ENCODE measurements around the gene PTPRM. TPM values are rescaled to one million over a fixed set of nuclear protein-coding genes. Genes with fewer than 3 reads are reported as not detected.

PTPRM gene
- total and polyA plus RNA-seq, 2 of the 8 experiments (the other 6 are each of a cell fraction or from before 2014, with no cell fraction given) = 4.1 to 7.0 TPM

DNA sequence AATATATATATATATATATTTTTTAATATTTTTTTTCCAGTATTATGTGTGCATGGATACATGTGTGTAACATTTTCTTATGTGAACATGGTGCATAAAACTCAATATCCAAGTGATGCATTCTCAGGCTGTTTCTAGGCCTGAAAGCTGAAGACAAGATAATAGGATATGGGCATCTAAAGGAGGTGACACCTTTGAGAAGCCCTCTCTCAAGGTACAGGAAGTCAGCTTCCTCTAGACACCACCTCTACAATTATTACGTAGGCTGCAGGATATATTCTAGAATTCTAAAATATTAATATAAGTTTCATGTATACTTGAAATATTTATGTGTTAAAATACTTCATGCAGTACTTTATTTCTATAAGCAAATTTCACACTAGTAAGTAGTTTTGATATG is 327.5 kb downstream of the PTPRM start:
- H3K18ac ChIP-seq (ENCODE audit: extremely low read depth, low read length) = no peak overlapping the region
- no peak overlapping the region for H2AFZ ChIP-seq (ENCODE audit: low read length)
- no peak overlapping the region for H4K8ac ChIP-seq (ENCODE audit: extremely low read depth, insufficient read depth, low read length)
- H3K4me3 ChIP-seq (ENCODE audit: extremely low read depth in 1 of 4, insufficient read depth in 2 of 4, low read depth in 3 of 4, low read length in 4 of 4) = no peak overlapping the region
- H3K4ac ChIP-seq (replicated peaks; ENCODE audit: insufficient read length, low read depth, low read length) = no peak overlapping the region
- H3K23me2 ChIP-seq (ENCODE audit: low read depth, low read length) = no peaks in the 10 kb centered on the region
- no peak overlapping the region for H2BK120ac ChIP-seq (replicated peaks; ENCODE audit: low read depth, low read length)
- H4K5ac ChIP-seq (ENCODE audit: insufficient read length, low read depth, low read length) = no peak overlapping the region
- H3K56ac ChIP-seq (replicated peaks; ENCODE audit: insufficient read length, low read depth, low read length) = no peak overlapping the region
- ChIA-PET CTCF (ENCODE audit: partially characterized antibody) (interaction anchor here (0.5 to 0.6 kb wide), 2 partner anchors 83 to 535 kb away, joined by 3 read pairs; no protein-coding TSS in a partner anchor), POLR2A (ENCODE audit: partially characterized antibody) (no interaction called here)
- no peak overlapping the region for H3K27ac ChIP-seq (ENCODE audit: low read depth, low read length)
- no peak overlapping the region for H2BK15ac ChIP-seq (ENCODE audit: low read length)
- H3K79me2 ChIP-seq (ENCODE audit: control insufficient read depth in 1 of 2, insufficient read depth in 2 of 2, low read length in 2 of 2) = no peaks in the 10 kb centered on the region
- no peak overlapping the region for H2BK20ac ChIP-seq (ENCODE audit: low read length)
- H3K23ac ChIP-seq (ENCODE audit: insufficient read length) = no peak overlapping the region
- no peak for TF ChIP-seq TCF12 (IDR thresholded peaks at IDR 0.05; ENCODE audit: low read depth, low read length)
- TF ChIP-seq SRF (IDR thresholded peaks at IDR 0.05; ENCODE audit: low read depth, low read length) = no peak
- no peak overlapping the region for H2BK12ac ChIP-seq (ENCODE audit: low read depth, low read length)
- H3K27me3 ChIP-seq (replicated peaks in 1 of 4; ENCODE audit: control insufficient read depth in 3 of 4, extremely low read depth in 1 of 4, insufficient read depth in 3 of 4, low read length in 3 of 4) = no peaks in the 10 kb centered on the region
- no peaks in the 10 kb centered on the region for H3K79me1 ChIP-seq (ENCODE audit: low read depth, low read length)
- 100% methylated on average over 1 of the region's 1 CpG; no CpG with 5 or more reads in 1 of the 2 experiments for WGBS, 2 experiments (ENCODE audit: extremely low coverage in 1 of 2, insufficient coverage in 1 of 2, insufficient read length in 1 of 2, insufficient replicate concordance in 2 of 2, low coverage in 1 of 2, low lambda C conversion rate in 2 of 2, missing lambda C conversion rate in 1 of 2)
- H2AK5ac ChIP-seq (ENCODE audit: low read depth, low read length) = no peak overlapping the region
- H3K14ac ChIP-seq (ENCODE audit: insufficient read length) = no peak overlapping the region
- H3K4me2 ChIP-seq (ENCODE audit: insufficient read depth in 1 of 2, low read depth in 2 of 2, low read length in 2 of 2) = no peak overlapping the region
- DNase-seq (ENCODE audit: low read depth in 1 of 2, low spot score in 2 of 2) = no peak
- no peak for FAIRE-seq
- H3K9ac ChIP-seq (replicated peaks in 1 of 4; ENCODE audit: extremely low read depth in 1 of 4, low read depth in 3 of 4, low read length in 3 of 4) = no peak overlapping the region
- no peaks in the 10 kb centered on the region for H4K20me1 ChIP-seq (replicated peaks in 1 of 2; ENCODE audit: control insufficient read depth in 1 of 2, insufficient read depth in 2 of 2, low read length in 2 of 2)
- peaks cover 0 to 5% (median 3%) of the 10 kb centered on the region in 4 experiments; a peak in 2 of 7 replicates for H3K4me1 ChIP-seq (replicated peaks in 1 of 4; ENCODE audit: control insufficient read depth in 3 of 4, insufficient read depth in 4 of 4, low read length in 3 of 4)
- H4K91ac ChIP-seq (replicated peaks; ENCODE audit: insufficient read length, low read length) = no peak overlapping the region
- no peaks in the 10 kb centered on the region for H3K9me3 ChIP-seq (ENCODE audit: insufficient read depth in 2 of 2, low read depth in 1 of 2, low read length in 1 of 2)
- H2BK5ac ChIP-seq (ENCODE audit: low read depth, low read length) = no peak overlapping the region
- no peaks in the 10 kb centered on the region for H3K36me3 ChIP-seq (ENCODE audit: control insufficient read depth in 2 of 4, insufficient read depth in 4 of 4, low read length in 3 of 4)
